ENCODE measurements around the gene ZNF175. TPM values are rescaled to one million over a fixed set of nuclear protein-coding genes. Genes with fewer than 3 reads are reported as not detected.

The ZNF175 gene
- total and polyA plus RNA-seq, 9 of the 15 experiments (the other 6 are each of a cell fraction or from before 2014, with no cell fraction given), result 3.7 to 37.9 (median 14.0) TPM

GRCh38 chr19:51546107-51546649 is 24.9 kb upstream of the ZNF175 start (continued):
- no peak for TF ChIP-seq TEAD4 (IDR thresholded peaks at IDR 0.05; ENCODE audit: low read length)
- TF ChIP-seq TEAD4 (CRISPR knock-in tag; IDR thresholded peaks at IDR 0.05; ENCODE audit: borderline replicate concordance), result no peak
- no peak for TF ChIP-seq KAT8 (IDR thresholded peaks at IDR 0.05; ENCODE audit: low read depth)
- no peak for TF ChIP-seq SMARCE1 (IDR thresholded peaks at IDR 0.05)
- TF ChIP-seq FIP1L1 (IDR thresholded peaks at IDR 0.05; ENCODE audit: low read depth, low read length, poor library complexity, severe bottlenecking), result no peak

GRCh38 chr19:51546650-51547396 is 24.3 kb upstream of the ZNF175 start:
- H3K36me3 ChIP-seq (ENCODE audit: control insufficient read depth, insufficient read depth, low read length), result peaks cover 7% of the 10 kb centered on the region; the same call in 2 of the 3 replicates
- peak overlapping the region; percentile 28 for H3K4me3 ChIP-seq
- H2AFZ ChIP-seq (ENCODE audit: low read depth, low read length), result no peak overlapping the region
- peak; percentile 73 to 98 (median 78) for DNase-seq (ENCODE audit: extremely low read depth in 1 of 4, low spot score in 3 of 4)
- peaks cover 53% of the 10 kb centered on the region for H3K79me2 ChIP-seq (ENCODE audit: control insufficient read depth, insufficient read depth, low read length)
- intact Hi-C loops (cut with micrococcal nuclease) (loop anchor here (2.0 kb wide), 3 partner anchors 26 to 78 kb away; no protein-coding TSS in a partner anchor), in situ Hi-C loops (cut with MboI) (no loop called here)
- no TSS peak for BruUV-seq (replicated peaks)
- H4K20me1 ChIP-seq (replicated peaks; ENCODE audit: control insufficient read depth, insufficient read depth, low read length), result no peaks in the 10 kb centered on the region
- peak overlapping the region; percentile 100 for H3K27ac ChIP-seq (ENCODE audit: extremely low read depth, low read depth, low read length)
- POLR2A ChIA-PET, result interaction anchor here (0.6 to 3.5 kb wide), 24 partner anchors 8 to 1055 kb away, joined by 3 to 31 read pairs (median 5); partner anchors contain the start of genes C19orf84, CEACAM18, SIGLEC6 and ZNF175
- CTCF ChIA-PET (ENCODE audit: low intra/inter-chr PET ratio), result no interaction called here
- 0% methylated on average over 10 of the region's 10 CpGs for WGBS (ENCODE audit: insufficient coverage, low coverage, missing lambda C conversion rate)
- H3K9me1 ChIP-seq (ENCODE audit: control insufficient read depth, insufficient read depth, low read length), result no peaks in the 10 kb centered on the region
- H3K27me3 ChIP-seq (ENCODE audit: control insufficient read depth in 2 of 2, insufficient read depth in 2 of 2, low read length in 2 of 2), result no peaks in the 10 kb centered on the region; a peak in 1 of 5 replicates
- peak overlapping the region; percentile 98 for H3K4me2 ChIP-seq (ENCODE audit: insufficient read depth, low read length)
- peak; percentile 97 for FAIRE-seq
- no peaks in the 10 kb centered on the region for H3K9me3 ChIP-seq (replicated peaks; ENCODE audit: control insufficient read depth, insufficient read depth, low read depth, low read length)
- H3K9ac ChIP-seq (ENCODE audit: insufficient read depth in 1 of 2, low read depth in 2 of 2, low read length in 2 of 2), result peak overlapping the region; percentile 77 to 98
- peaks cover 62 to 66% of the 10 kb centered on the region in 2 experiments for H3K4me1 ChIP-seq (replicated peaks in 1 of 2; ENCODE audit: control insufficient read depth in 2 of 2, insufficient read depth in 2 of 2, low read length in 2 of 2)
- ATAC-seq, result peak; percentile 75
- TF ChIP-seq ZBTB5 (IDR thresholded peaks at IDR 0.05) (peak; percentile 89; the same call in 1 of the 2 replicates), MXI1 (IDR thresholded peaks at IDR 0.05; ENCODE audit: low read depth, low read length) (peak; percentile 71), IRF9 (tag; IDR thresholded peaks at IDR 0.05) (no peak; the same call in 1 of the 2 replicates), RAD21 (CRISPR knock-in tag; conservative IDR thresholded peaks at IDR 0.05 in 1 of 2, IDR thresholded peaks at IDR 0.05 in 1 of 2) (peak in 1 of 2 experiments; percentile 52; a peak in 2 of 4 replicates), ZFPM2 (CRISPR knock-in tag; IDR thresholded peaks at IDR 0.05) (0 out of 2 replicates have a peak, but pooled peaks have one; percentile 6), CBX2 (IDR thresholded peaks at IDR 0.05; ENCODE audit: insufficient read depth, low read length, poor library complexity, severe bottlenecking) (no peak), NFE2L1 (tag; IDR thresholded peaks at IDR 0.05; ENCODE audit: borderline replicate concordance, low read depth) (no peak), C11orf30 (IDR thresholded peaks at IDR 0.05; ENCODE audit: low read depth) (peak; percentile 69), ID3 (CRISPR knock-in tag; IDR thresholded peaks at IDR 0.05) (0 out of 2 replicates have a peak, but pooled peaks have one; percentile 38), ID3 (tag; IDR thresholded peaks at IDR 0.05) (no peak)

All from K562 (cell line).